GM19463 (cell line): ENCODE data around the gene RIC8A.
A peak's percentile ranks its signal among the peaks of the same experiment; 100 is the strongest.
"Not testable (repeated sequence)": the region's sequence is repeated elsewhere in the genome, so short reads cannot be mapped to it uniquely, and the experiment has no call there.

ENCODE experiments used
- ATAC-seq: cut with Tn5 transposase; IDR thresholded peaks from one replicate; pipeline ENCODE4 v1.9.1; 2021; ENCODE audit warnings: mild to moderate bottlenecking, moderate library complexity; ENCODE audit not compliant: unreplicated experiment

The RIC8A gene

GRCh38 chr11:207208-207862, at the start of gene RIC8A, which contains the start of gene BET1L:
TSS of gene RIC8A (plus strand) at chr11:207708. CDS start at chr11:208855, 1,147 bp downstream.
TSS of gene BET1L (minus strand) at chr11:207399. CDS start at chr11:207321, 78 bp downstream.
- ATAC-seq = peak; percentile 74

- ATAC-seq = not testable (repeated sequence)
These were observed 27.3 kb upstream of the RIC8A start for GRCh38 chr11:180242-180641.

- not testable (repeated sequence) for ATAC-seq
These were observed 18.2 kb upstream of the RIC8A start for GRCh38 chr11:189200-189783.

GRCh38 chr11:189843-190311, 17.6 kb upstream of the RIC8A start:
- peak; percentile 70 for ATAC-seq

GRCh38 chr11:190546-190945, 17.0 kb upstream of the RIC8A start:
- ATAC-seq = not testable (repeated sequence)

- not testable (repeated sequence) for ATAC-seq
These were observed 15.7 kb upstream of the RIC8A start for GRCh38 chr11:191490-192478.

GRCh38 chr11:192674-193128, 14.8 kb upstream of the RIC8A start, which contains the start of gene SCGB1C1:
TSS of gene SCGB1C1 (plus strand) at chr11:193078. CDS start at chr11:193100, 22 bp downstream.
- ATAC-seq = not testable (repeated sequence)

- not testable (repeated sequence) for ATAC-seq
These were observed 14.0 kb upstream of the RIC8A start for GRCh38 chr11:193481-193880.

GRCh38 chr11:196786-197731, 10.4 kb upstream of the RIC8A start:
- ATAC-seq = no peak

GRCh38 chr11:197741-198235, 9.7 kb upstream of the RIC8A start:
- no peak for ATAC-seq

- ATAC-seq = no peak
These were observed 9.2 kb upstream of the RIC8A start for GRCh38 chr11:198236-198806.

GRCh38 chr11:199004-199581, 8.4 kb upstream of the RIC8A start:
- no peak for ATAC-seq

GRCh38 chr11:199782-200181, 7.7 kb upstream of the RIC8A start:
- no peak for ATAC-seq

GRCh38 chr11:200224-201003, 7.1 kb upstream of the RIC8A start:
- no peak for ATAC-seq

GRCh38 chr11:201966-202365, 5.5 kb upstream of the RIC8A start:
- no peak for ATAC-seq

GRCh38 chr11:202490-202889, 5.0 kb upstream of the RIC8A start:
- ATAC-seq = no peak

GRCh38 chr11:203056-203944, 4.2 kb upstream of the RIC8A start:
- ATAC-seq = no peak
